HG02943 (cell line): Measurements from ENCODE around the gene PSMB9.

Experiments
- ATAC-seq: cut with Tn5 transposase; IDR thresholded peaks from one replicate; pipeline ENCODE4 v1.9.1; 2021; ENCODE audit warnings: mild to moderate bottlenecking, low read depth, moderate library complexity; ENCODE audit not compliant: unreplicated experiment

Gene PSMB9

DNA sequence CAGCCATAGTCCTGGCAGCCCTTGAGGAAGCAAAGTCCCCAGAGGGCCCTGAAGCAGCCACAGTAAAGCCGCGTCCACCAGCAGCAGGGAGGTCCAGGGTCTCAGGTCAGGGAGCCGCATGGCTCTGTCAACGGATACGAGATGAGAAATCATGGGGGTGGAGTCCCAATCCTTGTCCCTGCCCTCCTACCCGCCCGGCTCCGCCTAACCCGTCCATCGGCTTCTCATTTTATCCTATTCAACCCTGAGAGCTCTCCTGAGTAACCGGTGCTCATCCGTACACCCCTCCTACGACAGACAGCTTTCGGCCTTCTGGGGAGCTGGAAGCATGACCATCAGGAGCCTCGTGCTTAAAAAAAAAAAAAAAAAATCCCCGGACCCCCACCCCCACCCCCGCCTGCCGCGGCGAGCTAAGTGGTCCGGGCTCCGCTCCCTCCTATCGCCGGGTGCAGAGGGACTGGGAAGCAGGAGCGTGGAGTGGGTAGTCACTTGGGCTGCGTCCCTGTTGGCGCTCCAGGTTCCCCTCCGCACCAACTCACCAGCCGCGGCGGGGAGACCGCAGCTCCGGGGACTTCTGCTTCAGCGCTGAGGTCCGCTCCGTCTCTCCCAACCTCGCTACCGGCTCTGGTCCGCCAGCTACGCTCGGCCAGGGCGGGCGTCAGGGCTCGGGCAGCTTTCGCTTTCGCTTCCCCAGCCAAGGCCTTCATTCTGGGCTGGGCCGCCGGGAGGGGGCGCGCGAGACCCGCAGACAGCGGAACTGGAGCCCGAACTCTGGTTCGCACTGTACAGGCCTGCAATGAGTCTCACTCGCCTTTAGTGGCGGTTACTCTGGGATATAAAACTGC lies 15.7 kb upstream of the PSMB9 start, which contains the start of gene TAP2:
Gene TAP2, minus strand, starts transcription at position 626 of the 845 bp plus-strand sequence. Its CDS starts 506 bp downstream, at position 120.
- ATAC-seq = peak; percentile 75

DNA sequence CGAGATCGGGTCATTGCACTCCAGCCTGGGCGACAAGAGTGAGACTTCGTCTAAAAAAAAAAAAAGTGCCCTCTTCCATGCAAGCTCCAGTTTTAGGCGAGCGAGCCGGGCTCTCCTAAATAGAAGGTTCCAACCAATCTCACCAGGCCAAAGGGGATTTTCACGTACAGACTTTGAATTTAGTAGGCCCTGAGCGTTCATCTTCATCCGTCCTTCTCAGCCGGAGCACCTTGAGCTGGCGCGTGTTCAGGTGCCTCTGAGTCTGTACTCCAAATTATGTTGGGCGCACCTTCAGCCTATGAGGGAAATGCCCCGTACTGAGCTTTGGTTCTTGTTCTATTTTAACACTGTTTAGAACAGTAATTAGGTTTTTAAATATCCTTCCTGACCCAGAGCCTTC lies 14.6 kb upstream of the PSMB9 start:
- ATAC-seq = no peak

DNA sequence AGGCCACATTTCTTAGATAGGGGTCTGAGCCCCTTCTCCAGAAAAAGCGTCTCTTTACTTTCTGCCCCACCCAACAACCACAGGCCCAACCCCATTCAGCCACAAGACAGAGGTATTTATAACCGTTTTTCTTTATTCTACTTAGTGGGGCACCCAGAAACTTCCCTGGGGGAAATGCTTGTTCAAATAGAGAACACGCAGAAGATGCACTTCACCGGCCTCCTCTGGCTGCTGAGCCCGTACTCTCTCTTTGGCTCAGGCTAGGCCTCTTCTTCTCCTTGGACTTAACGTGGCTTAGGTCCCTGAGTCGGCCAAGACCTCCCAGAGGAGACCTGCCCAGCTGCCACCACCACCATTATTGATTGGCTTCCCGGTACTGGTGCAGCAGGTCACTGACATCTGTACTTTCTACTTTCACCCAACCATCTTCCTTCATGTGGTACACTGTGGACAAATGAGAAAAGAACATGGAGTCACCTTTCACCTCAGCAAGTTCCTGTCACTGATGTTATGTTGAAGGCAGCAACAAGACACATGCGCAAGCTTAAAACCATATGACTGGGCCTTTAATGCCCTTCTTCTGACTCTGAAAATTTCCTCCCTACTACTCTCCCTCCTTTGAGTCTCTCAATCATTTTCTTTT lies 13.3 kb upstream of the PSMB9 start:
- no peak for ATAC-seq

DNA sequence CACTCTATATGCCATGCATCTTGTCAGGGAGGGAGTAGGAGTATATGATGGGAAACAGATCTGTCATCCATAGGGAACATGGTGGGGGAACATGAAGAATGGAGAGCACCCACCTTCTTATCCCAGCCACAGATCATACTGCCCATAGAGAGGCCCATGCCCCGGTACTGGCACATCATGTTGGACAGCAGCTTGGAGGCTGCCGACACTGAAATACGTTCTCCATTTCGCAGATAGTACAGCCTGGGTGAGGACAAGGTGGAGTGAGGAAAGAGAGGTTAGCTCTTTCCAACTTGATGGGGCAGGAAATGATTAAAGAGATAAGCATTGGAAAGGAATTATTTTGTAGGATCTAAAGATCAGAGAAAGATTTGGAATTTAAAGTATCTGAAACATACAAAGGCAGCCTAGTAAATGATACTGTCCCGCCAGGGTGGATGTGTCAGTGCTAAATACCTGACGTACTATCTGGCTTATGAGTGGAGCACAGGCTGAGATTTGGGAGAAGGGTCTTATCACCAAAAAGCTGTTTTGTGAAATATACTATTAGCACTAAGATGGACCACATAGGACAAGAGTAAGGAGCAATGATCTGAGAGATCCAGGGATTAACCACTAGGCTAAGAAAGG lies 11.9 kb upstream of the PSMB9 start:
- no peak for ATAC-seq

DNA sequence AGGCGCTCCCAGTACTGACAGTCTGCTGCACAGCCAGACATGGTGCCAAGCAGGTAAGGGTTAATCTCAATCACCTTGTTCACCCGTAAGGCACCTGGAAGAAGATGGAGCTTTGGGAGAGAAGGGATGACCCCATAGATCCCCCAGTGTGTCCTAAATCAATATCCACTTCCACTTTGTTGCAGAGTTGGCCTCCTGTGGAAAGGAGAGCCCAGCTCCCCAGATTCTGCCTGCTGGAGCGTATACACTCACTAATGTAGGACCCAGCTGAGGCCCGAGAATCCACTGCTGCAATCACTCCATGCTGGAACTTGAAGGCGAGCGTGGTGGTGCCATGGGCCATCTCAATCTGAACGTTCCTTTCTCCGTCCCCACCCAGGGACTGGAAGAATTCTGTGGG lies 11.3 kb upstream of the PSMB9 start:
- no peak for ATAC-seq

DNA sequence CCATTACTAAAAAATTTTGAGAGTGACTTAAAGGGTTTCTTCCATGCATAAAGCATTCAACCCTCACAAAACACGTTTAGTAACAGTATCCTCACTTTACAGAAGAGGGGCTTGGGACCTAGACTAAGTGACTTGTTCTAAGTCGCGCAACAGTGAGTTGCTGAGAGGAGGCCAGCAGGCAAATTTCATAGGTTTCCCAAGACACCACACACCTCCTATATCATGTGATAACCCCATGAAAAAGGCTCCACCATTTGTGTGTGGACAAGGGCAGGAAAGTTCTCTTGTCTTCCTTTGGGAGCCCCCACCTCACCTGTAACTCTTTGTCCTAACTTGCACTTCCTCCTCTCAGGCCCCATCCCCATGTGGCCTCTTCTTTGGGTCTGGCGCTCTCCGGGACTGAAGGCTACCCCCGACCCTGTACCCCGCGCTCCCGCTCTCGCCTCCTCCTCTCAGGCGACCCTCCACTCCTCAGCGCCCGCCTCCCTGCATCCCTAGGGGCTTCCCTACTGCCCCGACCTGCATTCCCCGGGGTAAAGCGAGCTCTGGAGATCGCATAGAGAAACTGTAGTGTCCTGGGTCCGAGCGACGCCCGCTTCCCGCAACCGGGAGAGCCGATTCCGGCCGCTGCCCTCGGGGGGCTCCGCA lies 10.5 kb upstream of the PSMB9 start:
- ATAC-seq = no peak

DNA sequence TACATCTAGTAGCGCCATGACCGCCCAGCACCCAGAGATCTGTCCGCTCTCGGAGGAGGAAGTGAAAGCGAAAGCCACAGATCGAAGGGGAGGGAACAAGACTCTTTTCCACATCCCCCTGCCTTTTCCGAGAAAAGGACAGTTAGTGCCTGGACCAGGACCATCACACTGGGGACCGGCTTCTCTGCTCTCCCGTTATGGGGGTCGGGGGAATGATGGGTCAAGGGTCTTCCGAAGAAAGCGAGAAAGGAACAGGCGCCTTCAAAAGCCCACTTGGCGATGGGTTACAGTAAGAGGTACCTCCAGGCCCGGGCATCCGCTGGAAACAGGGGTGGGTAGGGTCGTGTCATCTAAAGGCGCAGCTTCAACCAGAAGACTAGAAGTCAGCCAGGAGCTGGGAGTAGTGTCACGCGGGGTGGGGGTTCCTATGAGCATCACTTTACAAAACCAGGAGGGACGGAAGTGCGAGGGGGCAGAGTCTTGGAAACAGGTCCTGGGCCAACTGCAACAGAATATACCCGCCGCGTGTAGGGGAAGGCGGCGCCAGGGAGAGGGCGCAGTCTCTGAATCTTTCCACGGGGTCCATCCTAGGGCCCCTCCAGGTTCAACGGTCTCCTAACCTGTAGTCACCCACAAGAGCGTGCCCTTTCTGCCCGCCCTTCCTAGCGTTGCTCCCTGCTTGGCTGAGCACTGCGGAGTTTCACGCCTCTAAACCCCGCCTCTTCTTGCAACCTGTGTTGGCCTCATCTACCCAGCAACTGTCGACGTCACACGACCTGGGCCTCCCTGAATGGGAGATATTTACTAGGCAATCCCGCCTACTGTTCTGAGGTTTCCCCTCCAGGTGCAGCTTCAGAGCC lies 9.8 kb upstream of the PSMB9 start, which contains the start of gene PSMB8:
Gene PSMB8, minus strand, starts transcription at position 69 of the 860 bp plus-strand sequence. Its CDS starts 51 bp downstream, at position 18.
- ATAC-seq = peak; percentile 75

DNA sequence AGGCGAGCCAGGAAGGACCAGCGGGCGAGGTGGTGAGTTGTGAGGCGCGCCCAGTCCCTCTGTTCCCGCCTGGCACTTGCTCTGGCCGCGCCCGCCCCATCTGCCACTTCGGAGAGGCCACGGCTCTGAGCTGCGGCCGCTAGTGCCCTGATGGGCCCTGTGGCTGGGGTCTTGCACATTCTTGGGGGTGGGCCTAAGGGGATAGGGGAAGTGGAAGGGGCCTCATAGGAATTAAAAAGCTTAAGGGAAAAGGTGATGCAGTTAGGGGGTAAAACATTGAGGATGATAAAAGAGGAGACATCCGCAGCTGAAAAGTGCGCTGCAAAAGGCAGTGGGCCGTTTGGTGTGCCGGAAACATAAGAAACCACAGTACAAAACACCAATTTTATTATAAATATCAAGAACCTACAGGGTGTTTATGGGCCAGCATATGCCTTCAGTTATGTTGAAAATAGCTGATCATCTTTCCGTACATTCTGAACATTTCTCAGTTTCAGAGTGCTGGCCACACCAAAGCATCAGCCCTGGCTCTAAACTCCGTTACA lies 9.1 kb upstream of the PSMB9 start:
- no peak for ATAC-seq

DNA sequence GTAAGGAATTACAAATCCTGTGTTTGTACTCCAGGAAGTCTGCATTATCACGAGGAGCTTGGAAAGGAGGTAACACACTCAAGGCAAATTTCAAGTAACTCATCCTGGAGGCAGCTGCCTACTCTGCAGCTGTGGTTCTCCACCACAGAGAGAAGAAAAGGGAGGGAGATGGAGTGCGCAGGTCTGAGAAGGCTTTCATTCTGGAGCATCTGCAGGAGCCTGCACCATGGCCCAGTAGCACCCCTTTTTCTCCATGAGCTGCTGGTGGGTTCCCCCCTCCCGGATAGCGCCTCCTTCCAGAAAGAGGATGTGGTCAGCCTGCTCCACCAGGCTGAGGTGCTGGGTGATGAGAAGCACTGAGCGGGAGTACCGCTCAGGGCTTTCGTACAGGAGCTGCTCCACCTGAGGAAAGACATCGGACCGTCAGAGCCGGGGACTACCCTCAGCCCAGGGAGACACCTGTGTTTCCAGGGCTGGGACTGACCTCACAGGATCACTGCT lies 8.6 kb upstream of the PSMB9 start:
- no peak for ATAC-seq

DNA sequence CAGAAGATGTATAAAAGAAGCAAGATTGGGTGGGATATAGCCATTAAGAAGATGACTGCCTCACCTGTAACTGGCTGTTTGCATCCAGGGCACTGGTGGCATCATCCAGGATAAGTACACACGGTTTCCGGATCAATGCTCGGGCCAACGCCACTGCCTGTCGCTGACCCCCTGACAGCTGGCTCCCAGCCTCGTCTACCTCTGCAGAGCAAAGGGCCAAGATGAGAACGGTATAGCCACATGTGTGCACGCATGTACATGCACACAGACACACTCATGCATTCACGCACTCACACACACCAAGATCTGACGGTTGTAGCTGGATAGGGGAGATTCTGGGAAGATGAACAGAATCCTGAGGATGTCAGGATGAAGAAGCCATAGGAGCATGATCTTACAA lies 7.0 kb upstream of the PSMB9 start:
- ATAC-seq = no peak

DNA sequence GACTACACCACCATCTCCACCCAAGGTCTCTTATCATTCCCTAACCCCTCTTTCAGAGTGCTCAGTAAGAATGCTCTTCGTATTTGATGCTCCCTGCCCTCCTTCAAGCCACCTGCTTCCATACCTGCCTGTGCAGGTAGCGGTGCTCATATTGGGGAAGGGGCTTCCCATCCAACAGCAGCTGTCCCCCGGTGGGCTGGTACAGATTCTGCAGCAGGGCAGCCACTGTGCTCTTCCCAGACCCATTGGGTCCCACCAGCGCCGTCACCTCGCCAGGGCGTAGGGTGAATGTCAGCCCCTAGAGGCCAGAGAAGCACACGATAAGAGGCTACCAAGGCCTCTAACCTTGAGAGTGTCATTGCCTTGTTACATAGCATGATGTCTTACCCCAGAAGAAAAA lies 6.2 kb upstream of the PSMB9 start:
- no peak for ATAC-seq

DNA sequence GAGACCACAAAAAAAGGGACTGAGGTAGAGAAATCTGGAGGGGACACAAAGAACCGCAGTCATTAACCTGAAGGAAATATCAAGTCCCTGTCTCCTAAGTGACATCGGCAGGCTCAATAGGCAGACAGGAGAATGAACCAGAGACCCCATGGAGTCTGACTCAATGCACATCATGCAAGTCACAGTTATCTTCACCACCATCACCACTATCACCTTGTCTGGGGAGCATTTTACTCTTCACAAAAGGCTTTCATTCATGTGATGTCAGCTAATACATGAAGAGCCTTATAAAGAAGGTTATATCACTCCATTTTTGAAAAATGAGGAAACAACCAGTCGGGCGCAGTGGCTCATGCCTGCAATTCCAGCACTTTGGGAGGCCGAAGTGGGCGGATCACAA lies 4.9 kb upstream of the PSMB9 start:
- no peak for ATAC-seq

DNA sequence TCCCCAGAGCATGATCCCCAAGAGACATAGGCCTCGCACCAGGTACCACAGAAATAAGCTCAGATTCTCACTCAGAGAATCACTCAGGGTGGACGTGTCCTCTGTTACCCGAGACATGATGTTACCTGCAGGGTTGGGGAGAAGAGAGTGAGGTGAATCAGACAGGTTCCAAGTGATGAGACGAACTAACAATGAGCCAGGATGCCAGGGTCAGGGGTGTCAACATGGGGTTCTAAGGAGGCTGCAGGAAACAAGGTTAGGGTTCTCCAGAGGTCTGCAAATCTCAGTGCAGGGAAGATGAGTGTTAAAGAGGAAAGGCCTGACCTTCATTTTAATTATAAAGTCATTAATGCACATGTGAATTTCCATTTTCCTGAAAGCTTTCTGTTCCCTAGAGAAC lies 3.0 kb upstream of the PSMB9 start:
- ATAC-seq = no peak

DNA sequence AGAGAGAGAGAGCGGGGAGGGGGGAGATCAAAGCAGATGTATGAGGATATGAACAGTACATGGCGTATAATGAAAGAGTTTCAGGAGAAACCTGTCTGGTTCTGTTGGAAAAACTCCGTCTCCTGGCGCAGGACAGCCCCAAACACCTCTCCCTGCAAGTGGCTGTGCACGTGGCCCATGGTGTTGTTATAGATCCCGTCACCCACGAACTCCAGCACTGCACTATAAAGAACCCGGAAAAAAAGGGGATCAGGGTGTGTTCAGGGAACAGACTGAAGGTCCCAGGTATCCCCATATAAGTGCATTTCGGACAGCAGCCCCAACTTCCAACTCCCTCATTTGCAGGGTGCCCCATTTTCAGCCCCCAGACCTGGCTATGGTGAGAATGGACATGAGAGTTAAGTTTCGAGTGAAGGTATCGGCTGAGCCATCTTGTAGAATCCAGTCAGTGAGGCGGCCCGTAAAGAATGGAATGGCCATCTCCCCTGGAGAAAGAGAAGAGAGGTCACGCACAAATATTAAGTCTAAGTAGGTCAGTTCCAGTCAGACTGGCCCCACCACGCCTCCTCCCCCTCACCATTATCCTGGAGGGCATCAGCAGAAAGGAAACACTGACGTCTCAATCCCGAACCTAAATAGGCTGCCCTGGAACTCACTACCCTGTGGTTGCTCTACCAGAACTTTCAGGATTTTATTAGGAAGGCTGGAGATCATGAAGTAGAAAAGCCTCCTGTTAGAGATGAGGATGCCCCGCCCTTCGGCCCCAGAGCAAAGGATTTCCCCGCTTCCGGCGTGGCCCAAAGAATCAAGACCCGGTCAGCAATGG lies 1.8 kb upstream of the PSMB9 start:
- no peak for ATAC-seq

DNA sequence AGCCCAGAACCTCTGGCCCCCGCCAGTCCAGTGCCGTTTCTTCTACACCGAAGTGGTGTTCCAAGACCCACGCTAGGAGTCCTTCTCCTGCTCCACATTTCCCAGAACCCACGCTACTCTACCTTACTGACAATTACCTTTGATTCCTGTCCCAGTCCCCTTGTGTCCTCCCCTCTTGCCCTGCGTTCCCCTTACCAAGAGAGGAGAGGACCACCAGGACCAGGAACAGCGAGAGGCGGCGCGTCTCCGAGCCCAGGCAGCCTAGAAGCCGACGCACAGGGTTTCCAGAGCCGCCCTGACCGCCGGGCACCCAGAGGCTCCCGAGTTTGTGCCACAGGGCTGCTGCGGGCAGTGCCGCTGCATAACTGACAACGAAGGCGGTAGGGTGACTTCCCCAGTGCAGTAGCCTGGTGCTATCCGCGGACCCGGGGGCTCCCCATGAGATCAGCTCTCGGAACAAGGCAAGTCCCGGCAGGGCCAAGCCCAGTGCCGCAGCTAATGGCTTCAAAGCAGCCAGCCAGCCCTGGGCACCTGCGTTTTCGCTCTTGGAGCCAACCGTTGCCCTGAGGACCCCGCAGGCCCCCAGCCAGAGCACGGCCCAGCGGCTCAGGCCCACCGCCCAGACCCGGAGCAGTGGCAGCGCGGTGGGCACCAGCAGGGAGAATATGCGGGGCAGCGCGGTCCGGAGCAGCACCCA lies 1.0 kb upstream of the PSMB9 start:
- peak; percentile 8 for ATAC-seq

DNA sequence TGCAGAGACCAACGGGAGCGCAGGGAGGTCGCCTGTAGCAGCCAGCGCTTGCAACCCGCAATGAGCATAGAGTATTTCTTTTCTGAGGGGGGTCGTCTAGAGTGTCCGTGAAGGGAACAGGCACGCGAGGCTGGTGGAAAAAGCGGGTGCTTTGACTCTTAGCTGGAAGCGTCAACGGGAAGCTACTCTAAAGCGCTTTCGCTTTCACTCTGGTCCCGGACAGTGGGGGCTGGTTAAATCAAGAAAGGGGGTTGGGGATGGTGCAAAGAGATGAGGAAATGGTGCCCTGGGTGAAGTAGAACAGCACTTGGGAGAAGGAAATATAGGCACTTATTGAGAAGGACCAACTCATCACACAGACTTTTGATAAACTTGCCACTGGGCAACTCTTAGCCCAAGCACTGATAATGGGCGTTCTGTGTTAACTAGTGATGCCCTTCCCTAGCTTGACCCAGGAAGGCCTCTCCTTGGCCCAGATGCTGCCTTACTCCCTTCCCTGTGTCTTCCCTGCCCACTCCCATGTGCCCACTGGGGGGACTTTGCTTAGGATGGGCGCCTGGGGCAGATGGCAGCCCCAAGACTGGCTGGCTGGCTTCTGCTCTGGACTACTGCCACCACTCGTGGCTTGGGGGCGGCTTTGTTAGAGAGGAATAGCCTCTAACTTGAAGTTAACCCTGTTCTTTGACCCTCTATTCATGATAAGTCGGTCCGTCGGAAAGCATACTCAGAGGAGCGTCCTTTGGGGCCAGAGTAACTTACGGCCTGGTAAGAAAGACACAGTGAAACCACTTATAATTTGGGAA lies 585 bp downstream of the PSMB9 start:
- peak; percentile 16 for ATAC-seq

DNA sequence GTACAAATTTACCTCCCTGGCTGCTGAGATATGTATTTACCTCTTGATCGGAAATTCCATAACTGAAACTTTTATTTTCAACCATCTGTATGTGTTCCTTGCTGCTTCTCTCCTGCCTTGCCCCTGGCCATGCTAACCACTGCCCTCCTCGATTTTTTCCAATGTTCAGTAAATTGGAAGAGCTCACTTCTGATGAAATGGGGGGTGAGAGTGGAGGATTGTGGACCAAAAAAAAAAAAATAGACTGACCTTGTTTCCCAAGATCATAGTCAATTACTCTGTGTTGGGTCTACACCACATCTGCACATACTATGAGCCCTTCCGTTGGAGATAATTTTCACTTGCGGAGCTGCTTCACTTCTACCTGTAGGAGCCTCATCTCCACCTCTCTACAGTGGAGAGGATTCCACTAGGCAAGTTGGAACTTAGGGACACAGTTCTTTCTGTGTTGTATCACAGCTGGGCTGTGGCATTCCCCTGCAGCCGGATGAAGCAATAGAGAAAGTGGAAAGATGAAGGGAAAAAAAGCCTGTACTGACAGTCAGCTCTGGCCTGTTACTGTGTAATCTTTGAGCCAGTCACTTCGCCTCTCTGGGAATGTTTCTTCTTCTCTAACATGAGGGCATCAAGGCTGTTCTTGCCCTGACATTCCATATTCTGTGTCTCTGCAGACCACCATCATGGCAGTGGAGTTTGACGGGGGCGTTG lies 1.6 kb downstream of the PSMB9 start:
- no peak for ATAC-seq
